Mucosa of descending colon (tissue), 3 donors: Measurements from ENCODE around the gene SHC1. TPM values are rescaled to one million over a fixed set of nuclear protein-coding genes. Genes with fewer than 3 reads are reported as not detected.
A peak's percentile ranks its signal among the peaks of the same experiment; 100 is the strongest.
"Not testable (repeated sequence)": the region's sequence is repeated elsewhere in the genome, so short reads cannot be mapped to it uniquely, and the experiment has no call there.

ENCODE experiments used
- ATAC-seq: fragments of 200-7000 bp; cut with Tn5 transposase; one replicate; pipeline ENCODE4 v1.9.1; 2020; ENCODE audit warnings: mild to moderate bottlenecking, moderate library complexity
- DNase-seq, 3 donors: peaks; one replicate each; pipeline ENCODE4 v3.0.0-alpha.2; 2020
- H3K36me3 ChIP-seq: fragments of 200-600 bp; one replicate; pipeline ENCODE4 v1.8.0; 2021; ENCODE audit warnings: low read depth, mild to moderate bottlenecking
- H3K4me1 ChIP-seq: fragments of 200-600 bp; one replicate; pipeline ENCODE4 v1.8.0; 2021; ENCODE audit warnings: low read depth, mild to moderate bottlenecking
- H3K4me3 ChIP-seq: fragments of 200-600 bp; one replicate; pipeline ENCODE4 v1.8.0; 2021; ENCODE audit warnings: mild to moderate bottlenecking
- H3K9me3 ChIP-seq: fragments of 200-600 bp; one replicate; pipeline ENCODE4 v1.8.0; 2021; ENCODE audit warnings: mild to moderate bottlenecking
- CTCF ChIP-seq: fragments of 200-600 bp; IDR thresholded peaks from one replicate; pipeline ENCODE4 v1.8.0; 2022; ENCODE audit warnings: antibody characterized with exemption, mild to moderate bottlenecking
- intact Hi-C, 2 donors: fragments of 100-400 bp; cut with DNase I in 1 of 2; cut with micrococcal nuclease in 1 of 2; formaldehyde crosslinking; loops; one replicate each; pipeline versions ENCODE4 v1.11.0 to v1.11.1; 2022; cut with DNase I, micrococcal nuclease
- total RNA-seq, 3 donors: library from RNA; stranded (reverse); fragmentation: NEBNext Ultra II Directional in 2 of 3; extraction: Animal tissue kit (Norgen Biotek cat#: 25700) in 2 of 3; gene quantifications; one replicate each; pipeline versions ENCODE4 v1.2.1 to v1.2.4, GENCODE V29; 2021 to 2023
- donor health status: DM: no; HTN: no; CAD: no; lungs with moderate emphysema.
- donor health status: DM: no; HTN: no; CAD: no.
- donor health status: DM: no; HTN: yes; CAD: no.

SHC1 gene
- total RNA-seq, 3 donors from 2014 or later: 92.7 to 130 (median 122) TPM

- peaks cover 25% of the 10 kb centered on the region for H3K4me1 ChIP-seq
- intact Hi-C loops: no loop called here
- DNase-seq: peak; percentile 59 to 78 (median 68)
Observed at GRCh38 chr1:154999571-155000410, 29.2 kb upstream of the SHC1 start.

GRCh38 chr1:154998818-154999570, 28.4 kb upstream of the SHC1 start:
- intact Hi-C loops: no loop called here
- H3K4me3 ChIP-seq: no peak overlapping the region
- H3K4me1 ChIP-seq: peaks cover 19% of the 10 kb centered on the region
- DNase-seq (peak; percentile 75 to 82 (median 78)), ATAC-seq (no peak)
- H3K36me3 ChIP-seq: no peaks in the 10 kb centered on the region
- peak; percentile 57 for TF ChIP-seq CTCF
- H3K9me3 ChIP-seq: no peaks in the 10 kb centered on the region

More at GRCh38 chr1:154999571-155000410, 29.2 kb upstream of the SHC1 start:
- H3K4me3 ChIP-seq: no peak overlapping the region
- ATAC-seq: no peak
- H3K36me3 ChIP-seq: no peaks in the 10 kb centered on the region
- no peak for TF ChIP-seq CTCF
- H3K9me3 ChIP-seq: no peaks in the 10 kb centered on the region

- H3K4me3 ChIP-seq: no peak overlapping the region
- H3K4me1 ChIP-seq: peaks cover 19% of the 10 kb centered on the region
- ATAC-seq (no peak), DNase-seq (peak in 1 of 3 donors; percentile 40)
- no peaks in the 10 kb centered on the region for H3K36me3 ChIP-seq
- intact Hi-C loops: no loop called here
- no peak for TF ChIP-seq CTCF
- H3K9me3 ChIP-seq: no peaks in the 10 kb centered on the region
Observed at GRCh38 chr1:154998201-154998780, 27.7 kb upstream of the SHC1 start.

- intact Hi-C loops: no loop called here
- no peaks in the 10 kb centered on the region for H3K9me3 ChIP-seq
- no peak overlapping the region for H3K4me3 ChIP-seq
- DNase-seq (peak in 1 of 3 donors; percentile 41), ATAC-seq (no peak)
- no peaks in the 10 kb centered on the region for H3K36me3 ChIP-seq
- peaks cover 19% of the 10 kb centered on the region for H3K4me1 ChIP-seq
- no peak for TF ChIP-seq CTCF
Observed at GRCh38 chr1:154996966-154997701, 26.6 kb upstream of the SHC1 start.

GRCh38 chr1:154995301-154995983, 24.9 kb upstream of the SHC1 start:
- H3K36me3 ChIP-seq, H3K9me3 ChIP-seq, intact Hi-C loops, ATAC-seq, H3K4me3 ChIP-seq: not testable (repeated sequence)
- DNase-seq: peak; percentile 20 to 74 (median 41)
- peaks cover 19% of the 10 kb centered on the region for H3K4me1 ChIP-seq
